ENCODE results near the gene AAK1. TPM values are rescaled to one million over a fixed set of nuclear protein-coding genes. Genes with fewer than 3 reads are reported as not detected.
A peak's percentile ranks its signal among the peaks of the same experiment; 100 is the strongest.

AAK1 gene
- total RNA-seq, 4 donors from 2014 or later = 34.8 to 109 (median 70.2) TPM

GRCh38 chr2:69687971-69688611, 44.6 kb upstream of the AAK1 start:
- no peaks in the 10 kb centered on the region for H3K36me3 ChIP-seq
- H3K9me3 ChIP-seq = no peaks in the 10 kb centered on the region
- DNase-seq = no peak
- in situ Hi-C loops (cut with MboI; ENCODE audit: low pct_ligation_motif_present in 1 of 4, low pct_unique_long_range_greater_than_20kb in 1 of 4, low sequenced_read_pairs in 3 of 4) = no loop called here
- 86 to 92% methylated on average over 7 of the region's 7 CpGs for WGBS, 2 donors (ENCODE audit: low coverage in 1 of 2)
- H3K4me3 ChIP-seq = no peak overlapping the region
- intact Hi-C loops (cut with DNase I; ENCODE audit: low total_unique reads) = no loop called here
- no peak overlapping the region for H3K27ac ChIP-seq
- H3K27me3 ChIP-seq = no peaks in the 10 kb centered on the region
- TF ChIP-seq EP300 (IDR thresholded peaks at IDR 0.05; ENCODE audit: low read depth) = no peak
- TF ChIP-seq POLR2AphosphoS5 (IDR thresholded peaks at IDR 0.05) = no peak
- TF ChIP-seq, protein P1, sequence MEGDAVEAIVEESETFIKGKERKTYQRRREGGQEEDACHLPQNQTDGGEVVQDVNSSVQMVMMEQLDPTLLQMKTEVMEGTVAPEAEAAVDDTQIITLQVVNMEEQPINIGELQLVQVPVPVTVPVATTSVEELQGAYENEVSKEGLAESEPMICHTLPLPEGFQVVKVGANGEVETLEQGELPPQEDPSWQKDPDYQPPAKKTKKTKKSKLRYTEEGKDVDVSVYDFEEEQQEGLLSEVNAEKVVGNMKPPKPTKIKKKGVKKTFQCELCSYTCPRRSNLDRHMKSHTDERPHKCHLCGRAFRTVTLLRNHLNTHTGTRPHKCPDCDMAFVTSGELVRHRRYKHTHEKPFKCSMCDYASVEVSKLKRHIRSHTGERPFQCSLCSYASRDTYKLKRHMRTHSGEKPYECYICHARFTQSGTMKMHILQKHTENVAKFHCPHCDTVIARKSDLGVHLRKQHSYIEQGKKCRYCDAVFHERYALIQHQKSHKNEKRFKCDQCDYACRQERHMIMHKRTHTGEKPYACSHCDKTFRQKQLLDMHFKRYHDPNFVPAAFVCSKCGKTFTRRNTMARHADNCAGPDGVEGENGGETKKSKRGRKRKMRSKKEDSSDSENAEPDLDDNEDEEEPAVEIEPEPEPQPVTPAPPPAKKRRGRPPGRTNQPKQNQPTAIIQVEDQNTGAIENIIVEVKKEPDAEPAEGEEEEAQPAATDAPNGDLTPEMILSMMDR (IDR thresholded peaks at IDR 0.05) = no peak
- TF ChIP-seq POLR2A (IDR thresholded peaks at IDR 0.05) = no peak
- peaks cover 0 to 7% (median 3%) of the 10 kb centered on the region in 4 donors for H3K4me1 ChIP-seq

- in situ Hi-C loops (cut with MboI; ENCODE audit: low pct_ligation_motif_present in 1 of 4, low pct_unique_long_range_greater_than_20kb in 1 of 4, low sequenced_read_pairs in 3 of 4) (no loop called here), intact Hi-C loops (cut with DNase I; ENCODE audit: low total_unique reads) (no loop called here)
- DNase-seq = no peak
- no peak for TF ChIP-seq POLR2A (IDR thresholded peaks at IDR 0.05)
- no peak for TF ChIP-seq EP300 (IDR thresholded peaks at IDR 0.05; ENCODE audit: low read depth)
- TF ChIP-seq, protein P1 (IDR thresholded peaks at IDR 0.05) = no peak
- no peak for TF ChIP-seq POLR2AphosphoS5 (IDR thresholded peaks at IDR 0.05)
- 79 to 85% methylated on average over 5 of the region's 5 CpGs for WGBS, 2 donors (ENCODE audit: low coverage in 1 of 2)
- no peaks in the 10 kb centered on the region for H3K9me3 ChIP-seq
- peaks cover 0 to 6% (median 4%) of the 10 kb centered on the region in 4 donors for H3K4me1 ChIP-seq
- no peaks in the 10 kb centered on the region for H3K36me3 ChIP-seq
- H3K27me3 ChIP-seq = no peaks in the 10 kb centered on the region
- no peak overlapping the region for H3K27ac ChIP-seq
- no peak overlapping the region for H3K4me3 ChIP-seq
Observed at GRCh38 chr2:69686813-69687212, 43.3 kb upstream of the AAK1 start.

DNA sequence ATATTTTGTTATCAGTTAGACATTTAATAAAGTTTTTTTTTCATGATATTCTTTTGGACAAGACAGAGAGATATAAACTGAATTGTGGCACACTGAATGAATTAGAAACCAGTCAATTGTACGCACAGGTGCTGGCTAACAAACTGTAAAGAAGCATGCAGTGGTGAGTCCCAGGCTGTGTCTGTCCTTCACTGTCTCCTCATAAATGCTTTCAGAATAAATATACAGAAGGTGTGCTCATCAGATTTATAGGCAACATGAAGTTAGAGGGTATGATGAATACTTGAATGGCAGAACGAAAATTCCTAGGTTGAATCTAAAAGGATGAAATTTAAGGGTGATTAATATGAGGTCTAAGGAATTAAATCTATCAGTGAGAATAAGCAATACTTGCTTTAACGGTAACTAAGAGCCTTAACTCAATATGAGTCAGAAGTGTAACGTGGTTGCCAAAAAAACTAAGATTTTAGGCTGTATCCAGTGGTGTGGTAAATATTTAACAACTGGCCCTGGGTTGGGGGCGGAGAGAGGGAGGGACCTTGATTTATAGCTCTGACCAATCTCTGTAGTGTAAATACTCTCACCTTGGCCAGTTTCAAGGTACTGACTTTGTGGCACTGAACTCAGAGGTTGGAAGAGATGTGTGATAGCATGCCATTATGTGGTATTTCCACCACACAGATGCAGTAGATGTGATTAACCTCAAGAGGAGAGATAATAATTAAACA, 41.9 kb upstream of the AAK1 start:
- Histone ChIP-seq H3K36me3 (no peaks in the 10 kb centered on the region), H3K4me3 (no peak overlapping the region), H3K4me1 (peaks cover 0 to 6% (median 4%) of the 10 kb centered on the region in 4 donors), H3K9me3 (no peaks in the 10 kb centered on the region), H3K27ac (no peak overlapping the region), H3K27me3 (no peaks in the 10 kb centered on the region)
- intact Hi-C loops (cut with DNase I; ENCODE audit: low total_unique reads) (no loop called here), in situ Hi-C loops (cut with MboI; ENCODE audit: low pct_ligation_motif_present in 1 of 4, low pct_unique_long_range_greater_than_20kb in 1 of 4, low sequenced_read_pairs in 3 of 4) (no loop called here)
- TF ChIP-seq POLR2A (IDR thresholded peaks at IDR 0.05) (no peak), POLR2AphosphoS5 (IDR thresholded peaks at IDR 0.05) (no peak), EP300 (IDR thresholded peaks at IDR 0.05; ENCODE audit: low read depth) (no peak)
- TF ChIP-seq, protein P1 (IDR thresholded peaks at IDR 0.05) = no peak
- DNase-seq = no peak
- 63% methylated on average over 4 to 5 of the region's 5 CpGs for WGBS, 2 donors (ENCODE audit: low coverage in 1 of 2)

- Histone ChIP-seq H3K27ac (peak overlapping the region in 3 of 4 donors; percentile 10 to 25 (median 23)), H3K27me3 (no peaks in the 10 kb centered on the region), H3K36me3 (no peaks in the 10 kb centered on the region), H3K9me3 (no peaks in the 10 kb centered on the region), H3K4me1 (peaks cover 0 to 6% (median 4%) of the 10 kb centered on the region in 4 donors), H3K4me3 (no peak overlapping the region)
- in situ Hi-C loops (cut with MboI; ENCODE audit: low pct_ligation_motif_present in 1 of 4, low pct_unique_long_range_greater_than_20kb in 1 of 4, low sequenced_read_pairs in 3 of 4) (no loop called here), intact Hi-C loops (cut with DNase I; ENCODE audit: low total_unique reads) (no loop called here)
- no peak for DNase-seq
- TF ChIP-seq, protein P1 (IDR thresholded peaks at IDR 0.05) = no peak
- TF ChIP-seq POLR2A (IDR thresholded peaks at IDR 0.05) (no peak), POLR2AphosphoS5 (IDR thresholded peaks at IDR 0.05) (no peak), EP300 (IDR thresholded peaks at IDR 0.05; ENCODE audit: low read depth) (no peak)
- 36 to 56% methylated on average over 4 to 5 of the region's 5 CpGs for WGBS, 2 donors (ENCODE audit: low coverage in 1 of 2)
Observed at GRCh38 chr2:69683170-69683971, 39.8 kb upstream of the AAK1 start.
